Activated T-cell treated with anti-CD3 and anti-CD28 coated beads for 4 hours (primary cell): ENCODE results near the gene SYNGR3.

Source experiments
- DNase-seq: peaks from one replicate; pipeline ENCODE4 v3.0.0-alpha.2; 2020

SYNGR3 gene

DNA sequence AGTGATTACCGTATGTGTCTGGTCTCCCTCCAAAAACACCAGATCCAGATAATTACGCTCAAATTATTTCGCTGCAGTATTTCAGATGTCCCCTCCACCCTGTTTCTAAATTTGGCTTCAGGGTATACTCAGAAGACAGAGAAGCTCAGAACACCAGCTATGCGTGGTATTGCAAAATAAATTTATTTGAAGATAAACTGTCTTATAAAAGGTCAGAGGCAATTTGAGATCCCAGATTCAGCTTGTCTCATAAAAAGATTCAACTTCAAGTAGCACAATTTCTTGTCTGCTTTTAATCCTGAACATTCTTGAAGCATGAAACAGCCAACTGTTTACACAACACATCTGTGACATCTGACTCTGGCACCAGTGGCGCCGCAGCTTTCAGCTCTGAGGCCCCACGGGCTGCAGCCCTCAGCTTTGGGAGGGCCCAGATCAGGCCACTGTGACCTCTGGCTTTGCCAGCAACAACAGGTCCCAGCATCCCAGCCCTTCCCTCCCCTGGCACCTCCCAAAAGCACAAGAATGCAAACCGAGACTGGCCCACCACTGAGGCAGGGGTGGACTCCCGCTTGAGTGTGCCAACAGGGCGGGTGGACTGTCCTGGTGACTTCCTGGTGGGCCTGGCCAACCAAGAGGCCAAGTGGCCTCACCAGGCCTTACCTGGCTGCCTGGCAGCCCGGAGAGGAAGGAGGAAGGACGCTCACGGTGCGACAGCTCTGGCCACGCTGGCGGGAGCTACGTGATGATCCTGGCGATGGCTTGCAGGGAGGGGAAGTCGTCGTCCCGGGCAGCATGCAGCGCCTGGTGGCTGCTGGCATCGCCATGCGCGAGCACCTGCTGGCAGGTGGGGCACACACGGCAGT is 8.0 kb downstream of the SYNGR3 start:
- no peak for DNase-seq

DNA sequence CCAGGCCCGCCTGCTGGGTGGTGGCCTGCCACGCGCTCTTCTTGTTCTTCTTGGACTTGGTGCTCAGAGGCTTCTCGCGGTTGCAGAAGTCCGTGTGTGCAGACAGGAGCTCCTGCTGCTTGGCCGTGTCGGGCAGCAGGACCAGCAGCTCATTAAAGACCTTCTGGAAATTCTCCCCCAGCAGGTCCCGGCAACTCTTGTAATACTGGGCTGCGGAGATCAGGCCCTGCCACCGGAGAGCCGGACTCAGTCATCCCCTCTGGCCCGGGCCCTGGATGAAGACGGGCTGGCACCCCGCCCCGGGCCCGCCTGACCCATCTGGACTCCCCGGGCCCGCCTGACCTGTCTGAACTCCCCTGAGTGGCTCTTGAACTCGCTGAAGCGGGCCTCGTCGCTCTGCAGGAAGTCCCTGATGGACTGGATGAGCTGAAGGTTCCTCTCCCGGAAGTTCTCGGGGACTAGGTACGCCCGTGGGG is 8.6 kb downstream of the SYNGR3 start:
- DNase-seq, result no peak

DNA sequence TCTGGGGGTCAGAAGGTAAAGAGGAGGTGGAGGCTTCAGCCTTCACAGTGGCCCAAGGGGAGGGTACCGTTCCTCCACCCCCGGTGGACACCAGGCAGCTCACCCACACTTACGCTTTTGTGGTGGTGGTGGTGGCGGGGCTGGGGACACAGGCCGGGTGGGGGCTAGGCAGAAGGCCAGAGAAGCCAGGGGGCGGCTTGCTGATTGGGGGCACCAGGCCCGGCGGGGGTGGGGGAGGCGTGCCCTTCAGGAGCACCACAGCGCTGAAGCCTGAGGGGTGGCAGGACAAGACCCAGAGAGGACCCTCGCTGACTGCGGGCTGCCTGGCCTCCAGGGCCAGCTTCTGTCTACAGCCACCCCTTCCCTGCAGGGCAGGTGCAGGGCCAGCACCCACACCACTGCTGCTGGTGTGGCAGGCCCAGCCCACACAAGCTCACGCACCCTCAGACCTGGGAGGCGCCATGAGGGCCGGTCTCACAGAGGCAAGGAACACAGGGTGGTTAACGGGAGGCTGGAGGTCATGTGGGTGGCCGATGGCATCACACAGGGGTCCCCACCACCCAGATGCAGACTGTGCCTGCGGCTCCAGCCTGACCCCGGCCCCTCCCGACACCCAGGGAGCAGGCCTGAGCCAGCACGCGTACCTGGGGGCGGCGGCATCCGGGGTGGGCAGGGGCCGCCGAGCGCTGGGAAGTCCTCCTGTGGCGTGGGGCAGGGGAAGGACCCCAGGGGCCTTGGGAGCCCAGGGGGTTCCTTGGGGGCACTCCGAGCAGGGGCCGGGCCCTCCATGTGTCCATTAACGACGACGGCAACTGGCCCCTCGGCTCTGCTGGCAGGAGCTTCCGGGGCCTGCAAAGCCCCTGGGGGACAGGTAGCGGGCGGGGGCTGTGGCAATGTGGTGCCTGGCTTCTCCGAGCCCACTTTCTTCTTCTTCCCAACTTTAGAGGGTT is 9.4 kb downstream of the SYNGR3 start:
- no peak for DNase-seq

DNA sequence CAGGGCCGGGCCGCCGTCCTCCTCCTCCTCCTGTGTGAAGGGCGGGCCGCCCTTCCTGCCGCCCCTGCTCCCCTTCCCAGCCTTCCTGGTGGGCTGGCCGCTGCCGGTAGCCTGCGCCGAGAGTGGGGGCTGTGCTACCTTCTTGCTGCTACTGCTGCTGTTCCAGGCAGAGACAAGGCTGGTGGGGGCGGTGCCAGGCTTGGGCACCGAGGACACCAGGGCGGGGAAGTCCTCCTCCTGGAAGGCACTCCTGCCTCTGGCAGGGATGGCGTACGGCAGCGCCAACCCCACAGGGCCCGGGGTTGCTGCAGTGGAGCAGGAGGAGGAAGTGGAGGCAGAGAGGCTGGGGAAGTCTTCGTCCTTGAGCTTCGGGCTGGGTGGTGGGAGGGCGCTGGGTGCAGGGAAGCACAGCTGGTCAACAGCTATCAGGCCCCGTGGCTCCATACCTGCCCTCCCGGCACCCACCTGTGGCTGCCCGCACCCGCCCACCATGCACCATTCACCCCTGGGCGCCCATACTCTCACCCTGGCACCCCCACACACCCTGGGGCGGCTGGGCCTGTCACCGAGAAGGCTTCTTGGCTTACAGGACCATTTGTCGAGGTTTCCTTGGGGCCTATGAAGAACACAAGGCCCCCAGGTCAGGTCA is 10.2 kb downstream of the SYNGR3 start:
- no peak for DNase-seq

DNA sequence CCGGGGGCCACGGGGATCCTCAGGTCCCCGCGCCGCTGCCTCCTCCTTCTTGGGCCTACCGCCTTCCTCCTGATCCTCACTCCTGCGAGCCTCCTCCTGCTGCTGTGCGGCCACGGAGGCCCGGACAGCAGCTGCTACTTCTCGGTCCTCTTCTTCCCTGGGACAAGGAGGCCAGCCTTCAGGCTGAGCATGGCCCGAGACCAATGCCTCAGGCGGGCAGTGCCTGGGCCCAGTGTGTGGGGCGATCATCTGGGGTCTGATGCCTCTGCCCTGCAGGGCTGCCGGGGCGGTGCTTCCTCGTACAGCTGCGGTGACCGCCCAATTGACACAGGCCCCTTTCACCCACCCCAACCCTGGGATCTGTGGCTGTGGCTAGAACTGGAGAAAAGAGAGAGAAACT is 11.3 kb downstream of the SYNGR3 start:
- no peak for DNase-seq

DNA sequence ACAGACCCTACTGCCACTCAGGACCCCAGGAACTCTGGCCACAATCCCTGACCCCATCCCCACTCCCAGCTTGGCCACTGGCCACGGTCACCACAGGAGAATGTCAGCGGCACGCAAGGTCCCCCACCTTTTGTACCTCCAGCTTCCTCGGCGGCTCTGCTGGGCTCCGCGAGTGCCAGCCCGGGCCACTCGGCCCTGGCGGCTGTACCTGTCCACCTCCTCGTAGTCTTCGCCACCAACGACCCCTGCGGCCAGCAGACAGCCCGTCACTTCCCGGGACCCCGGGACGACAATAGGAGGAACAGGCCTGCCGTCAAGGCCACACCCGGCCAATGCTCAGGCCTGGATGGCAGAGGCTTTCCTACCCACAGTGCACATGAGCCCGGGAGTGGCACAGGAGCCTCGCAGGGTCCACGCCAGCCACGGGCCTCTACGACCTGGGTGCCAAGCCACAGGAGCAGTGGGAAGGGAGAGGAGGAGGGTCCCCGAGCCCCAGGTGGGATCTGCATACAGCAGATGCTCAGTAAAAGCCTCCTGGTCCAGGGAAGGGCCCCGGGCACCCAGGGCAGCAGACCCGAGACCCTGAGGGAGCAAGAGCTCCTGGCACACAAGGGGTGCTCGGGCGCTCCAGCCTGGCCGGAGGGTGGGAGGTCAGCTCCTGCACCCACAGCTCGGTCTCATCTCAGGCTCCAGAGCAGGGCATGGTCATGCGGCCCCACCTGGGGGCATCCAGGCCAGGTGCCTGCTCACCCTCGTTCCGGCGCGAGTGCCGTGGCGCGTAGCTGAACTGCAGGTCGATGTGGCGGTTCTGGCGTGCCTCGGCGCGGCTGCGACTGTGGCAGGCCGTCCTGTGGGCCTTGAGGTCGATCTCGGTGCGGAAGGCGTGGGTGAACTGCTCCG is 11.9 kb downstream of the SYNGR3 start:
- no peak for DNase-seq

DNA sequence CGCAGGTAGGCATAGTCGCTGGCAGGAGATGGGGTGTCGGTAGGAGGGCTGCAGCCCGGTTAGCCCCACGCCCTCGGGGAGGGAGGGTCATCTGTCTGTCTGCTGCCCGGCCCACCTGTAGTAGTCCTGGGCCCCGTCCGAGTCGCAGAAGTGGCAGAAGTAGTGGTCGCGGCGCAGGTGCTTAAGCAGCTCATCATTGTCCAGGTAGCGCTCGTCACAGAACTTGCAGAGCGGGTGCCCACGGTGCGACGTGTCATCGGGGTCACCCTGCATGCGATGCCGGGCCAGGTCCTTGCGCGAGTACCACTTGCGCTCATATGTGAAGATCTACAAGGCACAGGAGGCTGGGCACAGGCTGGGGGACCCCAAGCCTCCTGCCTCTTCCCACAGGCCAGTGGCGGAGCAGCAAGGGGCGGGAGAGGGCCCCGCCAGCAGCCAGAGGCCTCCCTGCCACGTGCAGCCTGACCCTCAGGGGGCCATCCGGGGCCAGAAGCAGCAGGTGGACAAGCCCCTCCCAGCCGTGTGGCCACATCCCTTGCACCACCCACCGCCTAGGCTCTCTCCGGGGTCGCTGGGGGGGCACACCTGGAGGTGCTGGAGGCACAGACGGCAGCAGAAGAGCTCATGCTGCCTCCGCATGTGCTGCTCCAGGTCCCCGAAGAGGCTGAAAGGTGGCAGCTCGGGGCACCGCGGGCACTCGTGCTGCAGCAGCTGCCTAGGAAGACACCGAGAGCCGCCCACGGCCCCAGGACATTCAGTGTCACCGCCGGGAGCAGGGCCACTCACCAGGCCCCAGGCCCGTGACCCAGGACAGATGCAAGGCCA is 12.8 kb downstream of the SYNGR3 start:
- DNase-seq, result no peak

DNA sequence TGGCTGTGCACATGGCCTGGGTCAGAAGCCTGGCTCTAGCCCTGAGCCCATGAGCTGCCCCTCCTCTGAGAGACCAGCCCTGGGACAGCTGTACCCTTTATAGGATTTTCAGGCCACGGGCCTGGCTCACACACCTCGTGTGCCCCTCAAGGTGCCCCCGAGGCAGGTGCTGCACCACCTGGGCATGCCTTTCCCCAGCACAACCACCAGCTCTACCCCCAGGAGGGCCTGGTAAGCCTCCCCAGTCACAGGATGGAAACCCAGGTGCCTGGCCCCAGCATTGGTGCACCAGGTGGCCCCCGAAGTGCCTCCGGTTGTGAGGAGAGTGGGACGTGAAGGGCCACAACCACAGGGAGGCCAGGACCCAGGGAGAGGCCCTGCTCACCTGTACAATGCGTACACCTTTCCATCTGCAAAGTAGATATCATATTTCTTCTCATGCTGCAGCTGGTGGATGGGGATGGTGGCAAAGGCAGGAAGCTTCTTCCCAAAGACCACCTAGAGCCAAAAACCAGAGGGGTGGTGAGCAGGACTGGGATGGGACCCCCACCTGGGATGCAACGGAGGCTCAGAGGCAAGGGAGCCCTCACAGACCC is 13.6 kb downstream of the SYNGR3 start:
- DNase-seq, result no peak

DNA sequence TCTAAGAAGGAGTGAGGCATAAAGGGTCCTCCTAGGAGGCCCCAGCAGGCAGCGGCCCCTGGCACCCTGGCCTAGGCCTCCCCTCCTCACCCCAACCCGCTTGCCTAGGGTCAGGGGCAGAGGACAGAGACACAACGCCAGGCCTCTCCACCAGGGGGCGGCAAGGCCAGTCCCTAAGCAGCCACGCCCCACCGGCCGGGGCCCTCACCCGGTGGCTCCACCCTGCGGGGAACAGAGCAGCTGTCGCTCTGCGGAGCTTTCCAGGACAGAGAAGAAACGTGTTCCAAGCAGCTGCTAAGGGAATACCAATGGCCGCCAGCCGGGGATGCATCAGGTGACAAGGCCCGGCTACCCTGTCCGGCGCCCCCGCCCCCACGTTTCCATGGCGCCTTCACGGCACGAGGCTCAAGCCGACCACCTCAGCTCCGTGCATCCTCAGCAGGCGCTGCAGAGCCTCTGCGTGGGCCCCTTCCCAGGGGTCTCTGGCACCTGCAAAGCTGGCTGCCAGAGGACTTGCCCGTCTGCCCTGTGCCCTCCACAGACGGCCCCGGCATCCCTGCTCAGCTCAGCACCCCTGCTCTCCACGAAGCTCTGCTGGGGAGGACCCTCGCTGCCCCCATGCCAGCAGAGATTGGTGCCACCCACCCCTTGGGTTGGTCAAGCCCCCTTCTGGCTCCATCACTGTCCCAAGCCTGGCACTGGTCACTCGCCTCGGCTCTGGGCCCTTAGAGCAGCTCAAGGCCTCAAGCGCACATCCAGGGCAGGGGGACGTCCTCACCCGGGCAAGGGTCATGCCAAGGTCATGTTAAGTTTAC is 14.3 kb downstream of the SYNGR3 start:
- DNase-seq, result peak; percentile 75

DNA sequence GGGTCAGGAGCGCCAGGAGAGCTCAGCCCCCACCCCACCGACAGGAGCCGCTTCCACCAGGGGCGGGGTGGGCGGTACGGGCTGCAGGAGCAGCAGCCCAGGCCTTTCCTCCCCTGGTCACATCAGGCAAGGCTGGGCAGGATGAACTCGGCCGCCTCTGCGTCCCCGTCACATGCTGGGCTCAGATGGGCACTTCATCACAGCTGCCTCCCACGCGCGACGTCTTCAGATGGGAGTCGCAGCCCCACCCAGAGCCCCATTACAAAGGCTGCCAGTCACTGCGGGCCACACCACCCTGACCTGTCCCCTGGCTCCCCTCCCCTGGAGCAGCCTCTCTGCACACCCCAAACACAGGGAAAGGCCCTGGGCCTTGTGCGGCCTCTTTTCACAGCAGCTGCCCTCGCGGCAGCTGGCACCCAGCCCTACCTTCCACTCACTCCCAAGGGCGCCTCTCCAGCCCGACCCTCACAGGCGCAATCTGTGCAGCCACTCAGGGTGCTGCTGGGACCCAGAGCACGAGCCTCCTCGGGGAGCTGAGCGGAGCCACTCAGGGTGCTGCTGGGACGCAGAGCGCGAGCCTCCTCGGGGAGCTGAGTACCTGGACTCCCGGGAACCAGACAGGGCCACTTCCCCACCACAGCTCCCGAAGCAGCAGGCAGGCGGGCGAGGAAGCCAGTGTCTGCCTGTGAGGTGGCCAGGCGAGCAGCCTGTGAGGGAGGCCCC is 15.2 kb downstream of the SYNGR3 start:
- DNase-seq, result no peak

DNA sequence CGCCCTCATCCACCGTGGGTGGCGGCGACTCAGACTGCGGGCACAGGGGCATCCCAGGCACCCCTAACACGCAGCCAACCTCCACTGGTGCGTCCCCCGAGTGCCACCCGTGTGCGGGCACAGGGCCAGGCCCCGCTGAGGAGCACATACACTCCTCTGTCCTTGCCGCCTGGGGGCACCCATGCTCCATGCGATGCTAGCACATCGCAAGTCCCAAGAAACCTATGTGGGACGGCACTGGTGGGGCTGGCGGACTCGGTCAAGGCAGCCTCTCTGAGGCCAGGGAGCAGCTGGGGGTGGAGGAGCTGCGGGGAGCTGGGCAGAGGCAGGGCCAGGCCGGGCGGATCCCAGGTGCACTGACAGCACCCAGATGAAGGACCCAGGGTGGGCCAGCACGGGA is 15.9 kb downstream of the SYNGR3 start:
- DNase-seq, result no peak

DNA sequence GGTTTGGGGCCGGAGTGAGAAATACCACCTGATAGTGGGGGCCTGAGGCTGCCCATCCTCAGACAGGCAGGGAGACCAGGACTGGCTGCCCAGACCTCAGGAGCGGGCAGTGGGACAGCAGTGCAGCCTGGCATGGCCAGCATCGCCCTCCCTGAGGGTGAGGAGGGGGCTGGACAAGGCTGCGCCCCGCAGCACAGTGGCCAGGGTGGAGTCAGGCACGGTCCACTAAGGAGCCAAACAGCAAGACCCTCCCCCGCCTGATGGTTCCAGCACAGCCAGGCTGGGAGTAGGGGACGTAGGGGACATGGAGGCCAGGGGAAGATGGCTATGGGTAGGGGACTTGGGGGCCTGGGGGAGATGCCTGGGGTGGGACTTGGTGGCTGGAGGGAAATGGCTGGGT is 16.5 kb downstream of the SYNGR3 start:
- no peak for DNase-seq

DNA sequence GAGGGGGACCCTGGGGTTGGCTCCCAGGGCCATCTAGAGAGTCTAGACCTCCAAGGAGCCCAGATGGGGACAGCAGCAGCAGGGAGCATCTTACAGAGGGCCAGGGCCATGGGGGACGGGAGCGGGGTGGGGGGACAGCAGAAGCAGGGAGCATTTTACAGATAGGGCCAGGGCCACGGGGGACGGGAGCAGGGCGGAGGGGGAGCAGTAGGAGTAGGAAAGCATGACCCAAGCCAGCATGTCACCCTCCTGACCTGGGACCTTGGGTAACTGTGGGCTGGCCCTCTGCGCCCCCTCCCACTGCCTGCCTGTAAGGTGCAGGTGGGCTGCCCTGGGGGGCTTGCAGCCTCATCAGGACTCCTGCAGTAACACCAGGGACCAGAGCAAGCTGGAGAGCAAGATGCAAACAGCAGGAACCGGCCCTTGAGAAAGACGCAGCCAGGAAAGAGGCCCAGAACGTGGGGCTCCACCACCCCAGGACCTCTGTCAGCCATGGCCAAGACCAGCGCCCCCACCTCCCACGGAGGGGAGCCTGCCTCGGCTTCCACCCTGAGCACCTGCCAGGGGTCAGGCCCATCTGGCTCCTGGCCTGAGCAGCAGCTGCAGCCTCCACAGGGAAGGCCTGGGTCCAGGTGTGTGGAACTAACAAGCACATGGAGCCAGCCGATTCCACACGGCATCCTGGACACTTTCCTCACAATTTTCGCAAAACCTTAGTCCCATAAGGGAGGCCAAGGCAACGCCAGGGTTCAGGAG is 17.5 kb downstream of the SYNGR3 start:
- no peak for DNase-seq

DNA sequence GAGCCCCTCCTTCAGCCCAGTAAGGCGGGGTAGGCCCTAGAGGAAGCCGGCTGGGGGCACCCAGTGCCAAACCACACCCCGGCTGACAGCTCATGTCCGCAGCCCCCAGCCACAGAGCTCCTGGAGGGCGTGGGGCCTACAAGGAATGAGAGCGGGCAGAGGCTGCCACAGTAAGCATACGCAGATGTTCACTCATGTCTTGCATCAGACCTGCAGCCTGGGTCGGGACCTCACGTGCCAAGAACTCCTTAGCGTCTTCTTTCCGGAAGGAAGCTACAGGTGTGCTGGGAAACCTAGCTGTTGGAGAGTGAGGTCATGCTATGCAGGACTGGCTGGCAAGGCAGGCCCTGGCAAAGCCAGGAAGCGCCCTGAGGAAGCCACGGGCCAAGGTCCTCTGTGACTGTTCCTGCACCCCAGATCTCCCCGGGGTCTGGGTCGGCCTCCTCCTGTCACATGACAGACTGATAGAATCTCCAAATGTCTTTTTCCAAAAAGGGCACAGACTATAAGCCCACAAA is 18.3 kb downstream of the SYNGR3 start:
- DNase-seq, result no peak

DNA sequence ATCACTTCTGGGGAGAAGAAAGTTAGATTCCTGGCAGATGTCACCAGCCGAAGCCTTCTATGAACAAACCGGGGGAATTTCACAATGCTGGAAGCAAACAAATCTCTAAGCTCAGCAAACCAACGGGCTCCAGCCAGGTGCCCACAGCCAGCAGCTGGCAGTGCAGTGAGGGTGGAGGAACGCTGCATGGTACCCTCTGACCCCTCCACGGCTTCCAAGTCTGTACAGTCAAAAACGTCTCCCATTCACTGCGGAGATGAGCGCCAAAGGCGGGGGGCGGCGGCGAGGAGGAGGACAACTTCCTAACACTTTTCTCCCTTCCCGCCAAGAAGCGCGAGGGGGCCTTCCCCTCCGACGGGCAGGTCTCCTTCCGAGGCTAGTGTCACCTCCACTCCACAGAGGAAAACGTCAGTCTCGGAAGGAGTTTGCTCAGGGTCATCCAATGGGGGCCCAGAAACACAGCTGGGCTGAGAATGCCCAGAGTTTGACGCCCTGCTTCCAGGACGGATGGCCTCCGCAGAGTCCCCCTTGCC is 18.9 kb downstream of the SYNGR3 start:
- DNase-seq, result no peak

DNA sequence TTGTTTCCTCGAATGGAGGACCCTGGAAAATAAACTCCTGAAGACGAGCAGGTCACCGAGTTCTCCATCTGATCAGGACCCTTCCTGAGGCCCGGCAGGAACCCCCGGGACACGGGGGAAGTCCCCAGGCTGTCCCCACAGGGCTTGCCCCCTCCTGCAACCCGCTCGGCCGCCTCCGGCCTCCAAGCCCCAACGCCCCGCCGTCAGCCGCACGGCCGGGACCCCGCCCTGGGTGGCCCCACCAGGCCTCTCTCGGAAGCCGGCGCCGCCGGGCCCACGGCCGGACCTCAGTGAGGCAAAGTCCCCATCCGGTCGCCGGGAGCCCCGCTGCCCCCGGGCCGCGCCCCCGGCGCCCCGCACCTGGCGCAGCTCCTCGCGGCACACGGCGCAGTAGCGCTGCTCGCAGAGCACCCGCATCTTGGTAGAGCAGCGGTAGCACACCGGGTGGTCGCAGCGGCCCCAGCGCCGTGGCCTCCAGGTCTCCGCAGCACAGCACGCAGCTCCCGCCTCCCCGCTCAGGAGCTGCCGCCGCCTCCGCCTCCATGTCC is 19.5 kb downstream of the SYNGR3 start:
- DNase-seq, result no peak

DNA sequence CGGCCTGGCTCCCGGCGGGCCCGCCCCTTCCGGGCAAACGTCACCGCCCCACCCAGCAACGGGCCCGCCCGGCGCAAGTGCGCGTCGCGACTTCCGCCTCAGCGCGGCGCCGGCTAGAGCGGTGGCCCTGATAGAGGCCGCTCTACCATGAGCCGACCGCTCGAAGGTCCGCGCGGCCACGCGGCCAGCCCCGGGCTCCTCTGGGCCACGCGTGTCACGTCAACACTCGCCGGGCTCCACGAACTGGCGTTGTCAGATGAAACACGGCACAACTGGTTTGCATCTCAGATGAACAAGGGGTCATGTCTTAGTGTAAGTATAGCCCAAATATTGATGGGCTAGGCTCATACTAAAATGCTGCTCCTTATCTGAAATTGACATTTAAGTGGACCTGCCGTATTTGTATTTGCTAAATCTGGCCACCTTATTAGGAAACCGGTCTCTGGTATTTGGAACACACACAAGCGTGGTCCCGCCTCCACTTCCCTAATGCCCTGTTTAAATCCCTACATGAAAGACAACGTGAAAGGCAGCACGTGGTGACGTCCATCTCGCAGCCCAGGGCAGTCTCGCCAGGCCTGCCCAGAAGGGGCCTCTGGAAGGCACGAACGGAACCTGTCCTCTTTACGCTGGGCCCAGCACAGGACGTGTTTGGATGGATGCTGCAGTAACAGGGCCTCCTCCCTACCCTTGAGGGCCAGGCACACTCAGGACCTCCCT is 20.2 kb downstream of the SYNGR3 start, which contains the start of gene ZNF598:
Gene ZNF598, minus strand, starts transcription at position 31 of the 720 bp plus-strand sequence.
- DNase-seq, result peak; percentile 68
